Thoracic aorta endothelial cell (primary cell): ENCODE results near the gene EDDM13. TPM values are rescaled to one million over a fixed set of nuclear protein-coding genes. Genes with fewer than 3 reads are reported as not detected.

Experiments used
- small RNA-seq: library from RNA; depleted of rRNA; stranded (forward); fragments of <200 nt; gene quantifications from one replicate; pipeline ENCODE3, GENCODE V24; 2012
- total RNA-seq: library from RNA; depleted of rRNA; stranded (reverse); fragments of >200 nt; gene quantifications from 2 replicates; pipeline ENCODE4 v1.2.3, GENCODE V29; 2012

Gene EDDM13
- total RNA-seq = 1.5 TPM in 1 of 2 replicates, not detected in the other

GRCh38 chr19:56272161-56272798 is at the start of gene EDDM13:
Gene EDDM13 (plus strand): TSS chr19:56272748. CDS start chr19:56272835, 87 bp downstream.

DNA sequence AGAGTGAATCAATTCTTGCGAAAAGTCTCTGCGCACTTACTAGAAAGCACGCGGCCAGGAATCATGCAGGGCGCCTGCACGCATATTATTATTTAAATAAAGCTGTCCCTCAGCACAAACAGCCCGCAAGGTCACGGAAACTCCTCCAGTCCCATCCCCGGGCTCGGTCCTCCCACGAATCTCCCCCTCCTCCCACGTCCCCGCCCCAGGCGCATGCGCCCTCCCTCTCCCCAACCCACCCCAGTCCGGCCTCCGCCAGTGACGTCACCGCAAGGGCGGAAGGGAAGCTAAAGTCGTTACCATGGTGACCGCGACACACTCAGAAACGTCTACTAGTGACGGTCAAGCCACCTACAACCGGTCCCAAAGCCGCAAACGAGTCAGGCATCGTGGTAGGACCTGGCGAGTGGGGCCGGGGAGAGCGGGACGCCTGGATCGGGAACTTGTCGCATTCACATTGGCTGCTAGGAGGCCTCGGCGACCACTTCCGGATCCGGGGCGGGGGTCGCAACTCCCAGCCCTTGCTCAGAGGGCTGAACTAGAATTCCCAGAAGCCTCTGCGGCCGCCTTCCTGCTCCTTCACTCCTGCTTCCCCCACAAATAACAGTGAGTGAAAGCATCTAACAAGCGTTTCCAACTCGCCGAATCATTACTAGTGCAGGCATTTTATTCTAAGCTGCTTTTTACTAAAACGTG is 42.0 kb downstream of the EDDM13 start, which contains the start of gene ZSCAN5A:
Gene ZSCAN5A (minus strand): TSS at position 459 of the 696 bp plus-strand sequence. CDS start 89,793 bp downstream, outside the sequence.

Small RNA genes lying within 50 kb of the gene (small RNA-seq; reads per million reads assigned to genes)
- not detected for gene RF00019

Other genes starting within 250 kb of the EDDM13 start
- 21.0 and 23.7 TPM in 2 replicates for gene ZNF787, start 151.5 kb upstream of the EDDM13 start, total RNA-seq
- gene ZNF444, start 131.5 kb upstream of the EDDM13 start, total RNA-seq = 12.0 and 16.5 TPM in 2 replicates
- not detected in 2 replicates for gene GALP, start 96.7 kb upstream of the EDDM13 start, total RNA-seq
- 0.13 TPM in 1 of 2 replicates, not detected in the other for gene ZSCAN5B, start 75.0 kb upstream of the EDDM13 start, total RNA-seq
- gene ZSCAN5C, start 70.5 kb upstream of the EDDM13 start, total RNA-seq = not detected in 2 replicates
- gene ZSCAN5A, start 42.1 kb downstream of the EDDM13 start, total RNA-seq = 9.8 and 10.0 TPM in 2 replicates
- 1.0 and 2.3 TPM in 2 replicates for gene ZNF582, start 120.8 kb downstream of the EDDM13 start, total RNA-seq
- 4.0 and 4.9 TPM in 2 replicates for gene ZNF583, start 131.6 kb downstream of the EDDM13 start, total RNA-seq
- 3.4 and 4.1 TPM in 2 replicates for gene ZNF667, start 204.6 kb downstream of the EDDM13 start, total RNA-seq
- 2.1 and 2.7 TPM in 2 replicates for gene ZNF471, start 235.1 kb downstream of the EDDM13 start, total RNA-seq